Breast epithelium (tissue), 3 donors: ENCODE results near the gene MND1.

Source experiments
- POLR2A ChIP-seq: fragments of 450-650 bp; IDR thresholded peaks from one replicate; pipeline ENCODE4 v1.6.1; 2016; ENCODE audit warnings: antibody characterized with exemption, mild to moderate bottlenecking, moderate library complexity
- POLR2AphosphoS5 ChIP-seq, 3 donors: sonication (generic); formaldehyde crosslinking; IDR thresholded peaks; one replicate each; pipeline ENCODE4 v1.6.1; 2017; ENCODE audit warnings: antibody characterized with exemption in 3 of 3
- TF ChIP-seq, protein P1 (sequence below), 3 donors: fragments of 450-650 bp; IDR thresholded peaks; one replicate each; pipeline ENCODE4 v1.5.1; 2016 to 2017; ENCODE audit warnings: antibody characterized with exemption in 3 of 3, mild to moderate bottlenecking in 3 of 3, moderate library complexity in 3 of 3

DNA sequence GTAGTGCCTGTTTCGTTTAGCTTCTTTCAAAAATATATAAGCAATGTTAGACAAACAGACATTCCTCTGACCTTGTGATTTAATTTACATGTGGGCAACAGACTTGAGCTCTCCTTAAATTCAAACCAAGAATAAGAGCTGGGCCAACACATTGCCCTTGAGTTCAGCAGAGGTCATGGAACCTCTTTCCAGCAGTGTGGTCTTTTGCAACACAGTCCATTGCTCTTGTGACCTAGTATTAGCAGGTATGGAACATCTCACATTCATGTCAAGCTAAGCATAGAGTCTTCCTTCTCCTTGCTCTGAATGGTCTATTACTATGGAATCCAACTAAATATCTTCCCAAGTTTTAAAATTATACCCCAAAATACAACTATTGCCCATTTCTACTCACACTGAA lies 33.7 kb upstream of the MND1 start:
- TF ChIP-seq, protein P1, sequence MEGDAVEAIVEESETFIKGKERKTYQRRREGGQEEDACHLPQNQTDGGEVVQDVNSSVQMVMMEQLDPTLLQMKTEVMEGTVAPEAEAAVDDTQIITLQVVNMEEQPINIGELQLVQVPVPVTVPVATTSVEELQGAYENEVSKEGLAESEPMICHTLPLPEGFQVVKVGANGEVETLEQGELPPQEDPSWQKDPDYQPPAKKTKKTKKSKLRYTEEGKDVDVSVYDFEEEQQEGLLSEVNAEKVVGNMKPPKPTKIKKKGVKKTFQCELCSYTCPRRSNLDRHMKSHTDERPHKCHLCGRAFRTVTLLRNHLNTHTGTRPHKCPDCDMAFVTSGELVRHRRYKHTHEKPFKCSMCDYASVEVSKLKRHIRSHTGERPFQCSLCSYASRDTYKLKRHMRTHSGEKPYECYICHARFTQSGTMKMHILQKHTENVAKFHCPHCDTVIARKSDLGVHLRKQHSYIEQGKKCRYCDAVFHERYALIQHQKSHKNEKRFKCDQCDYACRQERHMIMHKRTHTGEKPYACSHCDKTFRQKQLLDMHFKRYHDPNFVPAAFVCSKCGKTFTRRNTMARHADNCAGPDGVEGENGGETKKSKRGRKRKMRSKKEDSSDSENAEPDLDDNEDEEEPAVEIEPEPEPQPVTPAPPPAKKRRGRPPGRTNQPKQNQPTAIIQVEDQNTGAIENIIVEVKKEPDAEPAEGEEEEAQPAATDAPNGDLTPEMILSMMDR (IDR thresholded peaks at IDR 0.05), result no peak
- TF ChIP-seq POLR2A (no peak), POLR2AphosphoS5 (IDR thresholded peaks at IDR 0.05) (no peak)
